Neural progenitor cell (in vitro differentiated cells): Measurements from ENCODE around the gene UQCRC2.

ENCODE experiments used
- CTCF ChIP-seq: fragments of 200-600 bp; sonication (generic); IDR thresholded peaks from 2 replicates; pipeline ENCODE4 v1.5.1; 2017; ENCODE audit warnings: antibody characterized with exemption, mild to moderate bottlenecking
- EZH2 ChIP-seq: fragments of 200-600 bp; sonication (generic); IDR thresholded peaks from 2 replicates; pipeline ENCODE4 v1.6.1; 2017; ENCODE audit warnings: antibody characterized with exemption, mild to moderate bottlenecking, moderate library complexity

GRCh38 chr16:21980032-21980431 is 26.9 kb downstream of the UQCRC2 start:
- TF ChIP-seq CTCF (no peak), EZH2 (no peak)
